NCI-H460 (cell line): ENCODE data around the gene KIF6. TPM values are rescaled to one million over a fixed set of nuclear protein-coding genes. Genes with fewer than 3 reads are reported as not detected.

Experiments
- DNase-seq: peaks from one replicate; pipeline ENCODE4 v3.0.0-alpha.2; 2016; ENCODE audit warnings: low read depth; ENCODE audit errors: extremely low read depth
- total RNA-seq: library from RNA; depleted of rRNA; stranded (reverse); fragments of >200 nt; shearing (Covaris generic); gene quantifications from 2 replicates; pipeline ENCODE4 v1.2.3, GENCODE V29; 2014

KIF6 gene
- total RNA-seq, 1 experiment from 2014 or later: not detected

- no peak for DNase-seq
Observed at GRCh38 chr6:39401376-39401775, 323.8 kb downstream of the KIF6 start.

- no peak for DNase-seq
Observed at GRCh38 chr6:39400026-39400425, 325.2 kb downstream of the KIF6 start.

- no peak for DNase-seq
Observed at GRCh38 chr6:39396854-39397253, 328.4 kb downstream of the KIF6 start.

- no peak for DNase-seq
Observed at GRCh38 chr6:39393075-39393474, 332.1 kb downstream of the KIF6 start.

- DNase-seq: no peak
Observed at GRCh38 chr6:39391182-39391581, 334.0 kb downstream of the KIF6 start.

- DNase-seq: no peak
Observed at GRCh38 chr6:39389484-39389767, 335.8 kb downstream of the KIF6 start.

GRCh38 chr6:39388606-39389483 lies 336.4 kb downstream of the KIF6 start:
- DNase-seq: no peak

GRCh38 chr6:39387785-39388184 lies 337.4 kb downstream of the KIF6 start:
- DNase-seq: no peak

- DNase-seq: no peak
Observed at GRCh38 chr6:39386487-39386886, 338.7 kb downstream of the KIF6 start.

- no peak for DNase-seq
Observed at GRCh38 chr6:39381550-39382140, 343.6 kb downstream of the KIF6 start.

GRCh38 chr6:39380837-39381549 lies 344.2 kb downstream of the KIF6 start:
- no peak for DNase-seq

- no peak for DNase-seq
Observed at GRCh38 chr6:39378960-39379425, 346.2 kb downstream of the KIF6 start.

GRCh38 chr6:39378175-39378959 lies 346.8 kb downstream of the KIF6 start:
- no peak for DNase-seq

- DNase-seq: peak; percentile 9
Observed at GRCh38 chr6:39377539-39377950, 347.7 kb downstream of the KIF6 start.

- no peak for DNase-seq
Observed at GRCh38 chr6:39375405-39375804, 349.8 kb downstream of the KIF6 start.

- DNase-seq: no peak
Observed at GRCh38 chr6:39370390-39370789, 354.8 kb downstream of the KIF6 start.

- no peak for DNase-seq
Observed at GRCh38 chr6:39369987-39370386, 355.2 kb downstream of the KIF6 start.

GRCh38 chr6:39367700-39368099 lies 357.5 kb downstream of the KIF6 start:
- no peak for DNase-seq

GRCh38 chr6:39366931-39367618 lies 358.1 kb downstream of the KIF6 start:
- no peak for DNase-seq
